ENCODE measurements around the gene CCR5. TPM values are rescaled to one million over a fixed set of nuclear protein-coding genes. Genes with fewer than 3 reads are reported as not detected.

CCR5 gene
- total RNA-seq, 1 experiment from 2014 or later, result not detected

DNA sequence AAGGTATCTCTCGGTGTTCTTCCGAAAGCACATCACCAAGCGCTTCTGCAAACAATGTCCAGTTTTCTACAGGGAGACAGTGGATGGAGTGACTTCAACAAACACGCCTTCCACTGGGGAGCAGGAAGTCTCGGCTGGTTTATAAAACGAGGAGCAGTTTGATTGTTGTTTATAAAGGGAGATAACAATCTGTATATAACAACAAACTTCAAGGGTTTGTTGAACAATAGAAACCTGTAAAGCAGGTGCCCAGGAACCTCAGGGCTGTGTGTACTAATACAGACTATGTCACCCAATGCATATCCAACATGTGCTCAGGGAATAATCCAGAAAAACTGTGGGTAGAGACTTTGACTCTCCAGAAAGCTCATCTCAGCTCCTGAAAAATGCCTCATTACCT lies 12.3 kb upstream of the CCR5 start:
- no peak for DNase-seq (ENCODE audit: low read depth)

DNA sequence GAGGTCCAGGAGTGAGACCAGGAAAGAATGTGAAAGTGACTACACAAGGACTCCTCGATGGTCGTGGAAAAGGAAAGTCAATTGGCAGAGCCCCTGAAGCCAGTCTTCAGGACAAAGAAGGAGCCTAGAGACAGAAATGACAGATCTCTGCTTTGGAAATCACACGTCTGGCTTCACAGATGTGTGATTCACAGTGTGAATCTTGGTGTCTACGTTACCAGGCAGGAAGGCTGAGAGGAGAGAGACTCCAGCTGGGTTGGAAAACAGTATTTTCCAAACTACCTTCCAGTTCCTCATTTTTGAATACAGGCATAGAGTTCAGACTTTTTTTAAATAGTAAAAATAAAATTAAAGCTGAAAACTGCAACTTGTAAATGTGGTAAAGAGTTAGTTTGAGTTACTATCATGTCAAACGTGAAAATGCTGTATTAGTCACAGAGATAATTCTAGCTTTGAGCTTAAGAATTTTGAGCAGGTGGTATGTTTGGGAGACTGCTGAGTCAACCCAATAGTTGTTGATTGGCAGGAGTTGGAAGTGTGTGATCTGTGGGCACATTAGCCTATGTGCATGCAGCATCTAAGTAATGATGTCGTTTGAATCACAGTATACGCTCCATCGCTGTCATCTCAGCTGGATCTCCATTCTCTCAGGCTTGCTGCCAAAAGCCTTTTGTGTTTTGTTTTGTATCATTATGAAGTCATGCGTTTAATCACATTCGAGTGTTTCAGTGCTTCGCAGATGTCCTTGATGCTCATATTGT lies 10.8 kb upstream of the CCR5 start:
- DNase-seq (ENCODE audit: low read depth), result peak; percentile 13

- DNase-seq (ENCODE audit: low read depth), result no peak
These were observed 9.8 kb upstream of the CCR5 start for GRCh38 chr3:46360907-46361306.

DNA sequence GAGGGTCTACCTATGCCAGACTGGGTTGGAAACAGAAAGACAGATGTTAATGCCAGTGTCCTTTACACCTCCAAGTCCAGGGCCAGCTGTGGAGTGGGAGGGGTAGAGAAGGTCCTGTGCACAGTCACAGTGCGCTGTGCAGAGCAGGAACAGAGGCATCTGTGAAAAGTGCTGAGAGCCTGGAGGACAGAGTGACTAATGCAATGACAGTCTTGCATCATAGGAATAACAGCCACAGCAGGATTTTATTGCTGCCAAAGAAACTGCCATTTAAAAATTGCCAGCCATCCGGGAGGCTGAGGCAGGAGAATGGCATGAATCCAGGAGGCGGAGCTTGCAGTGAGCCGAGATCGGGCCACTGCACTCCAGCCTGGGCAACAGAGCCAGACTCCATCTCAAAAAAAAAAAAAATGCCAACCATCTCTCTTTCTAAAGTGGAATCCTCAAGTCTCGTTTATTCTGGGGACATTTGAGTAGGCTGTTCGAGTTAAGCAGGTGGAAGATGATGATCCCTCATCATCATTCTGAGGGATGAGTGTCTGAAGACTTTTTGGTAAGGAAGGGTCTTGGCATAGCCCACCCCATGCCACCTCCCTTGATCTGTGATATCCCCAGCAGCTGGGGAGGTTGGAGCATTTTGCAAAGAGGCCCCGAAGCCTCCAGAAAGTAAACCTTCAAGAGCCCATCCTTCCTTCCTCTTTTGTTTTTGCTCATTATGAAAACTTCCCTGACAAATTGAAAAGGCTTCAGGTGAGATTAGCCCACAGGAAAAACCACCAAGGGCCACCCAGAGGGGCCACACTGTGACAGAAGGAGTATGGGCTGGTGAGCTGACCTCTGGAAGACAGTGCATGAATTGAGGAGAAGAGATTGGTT lies 9.1 kb upstream of the CCR5 start:
- DNase-seq (ENCODE audit: low read depth), result peak; percentile 22

DNA sequence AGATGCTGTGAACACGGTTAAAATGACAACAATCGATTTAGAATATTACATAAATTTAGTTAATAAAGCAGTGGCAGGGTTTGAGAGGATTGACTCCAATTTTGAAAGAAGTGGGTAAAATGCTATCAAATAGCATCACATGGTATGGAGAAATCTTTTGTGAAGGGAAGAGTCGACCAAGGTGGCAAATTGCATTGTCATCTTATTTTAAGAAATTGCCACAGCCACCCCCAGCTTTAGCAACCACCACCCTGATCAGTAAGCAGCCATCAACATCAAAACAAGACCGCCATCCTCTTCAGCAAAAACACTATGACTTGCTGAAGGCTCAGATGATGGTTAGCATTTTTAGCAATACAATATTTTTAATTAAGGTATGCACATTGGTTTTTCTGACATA lies 5.7 kb upstream of the CCR5 start:
- DNase-seq (ENCODE audit: low read depth), result no peak

GRCh38 chr3:46365737-46366524 lies 4.8 kb upstream of the CCR5 start:
- no peak for DNase-seq (ENCODE audit: low read depth)

DNA sequence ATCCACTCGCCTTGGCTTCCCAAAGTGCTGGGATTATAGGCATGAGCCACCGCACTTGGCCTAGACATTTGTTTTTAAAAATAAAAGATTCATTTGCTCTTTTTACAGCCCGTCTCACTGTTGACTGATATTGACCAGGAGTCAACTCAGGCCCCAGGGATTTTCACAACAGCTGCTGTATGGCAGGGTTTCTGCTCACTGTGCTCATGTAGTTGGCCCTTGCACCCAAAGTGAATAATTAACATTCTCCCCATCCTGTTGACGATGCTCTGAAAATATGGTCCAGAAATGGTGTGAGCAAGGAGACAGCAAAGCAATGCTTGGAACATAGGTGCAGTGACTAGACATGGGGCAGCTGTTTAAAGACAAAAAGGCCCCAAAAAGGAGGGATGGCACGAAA lies 2.9 kb upstream of the CCR5 start:
- no peak for DNase-seq (ENCODE audit: low read depth)

DNA sequence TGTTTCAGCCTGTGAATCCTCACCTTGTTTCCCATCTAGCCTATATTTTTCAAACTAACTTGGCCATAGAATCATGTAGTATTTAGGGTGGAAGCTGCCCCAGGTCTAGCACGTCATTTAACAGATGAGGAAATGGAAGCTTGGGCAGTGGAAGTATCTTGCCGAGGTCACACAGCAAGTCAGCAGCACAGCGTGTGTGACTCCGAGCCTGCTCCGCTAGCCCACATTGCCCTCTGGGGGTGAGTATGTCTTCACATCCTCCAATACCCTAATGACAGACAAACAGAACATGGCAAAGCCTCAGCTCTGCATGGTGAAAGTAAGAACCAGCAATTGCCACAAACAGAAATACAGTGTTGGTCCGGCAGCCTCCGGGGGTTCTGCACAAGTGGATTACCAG lies 2.2 kb upstream of the CCR5 start:
- DNase-seq (ENCODE audit: low read depth), result peak; percentile 19

- no peak for DNase-seq (ENCODE audit: low read depth)
These were observed 1.6 kb upstream of the CCR5 start for GRCh38 chr3:46369151-46369550.

DNA sequence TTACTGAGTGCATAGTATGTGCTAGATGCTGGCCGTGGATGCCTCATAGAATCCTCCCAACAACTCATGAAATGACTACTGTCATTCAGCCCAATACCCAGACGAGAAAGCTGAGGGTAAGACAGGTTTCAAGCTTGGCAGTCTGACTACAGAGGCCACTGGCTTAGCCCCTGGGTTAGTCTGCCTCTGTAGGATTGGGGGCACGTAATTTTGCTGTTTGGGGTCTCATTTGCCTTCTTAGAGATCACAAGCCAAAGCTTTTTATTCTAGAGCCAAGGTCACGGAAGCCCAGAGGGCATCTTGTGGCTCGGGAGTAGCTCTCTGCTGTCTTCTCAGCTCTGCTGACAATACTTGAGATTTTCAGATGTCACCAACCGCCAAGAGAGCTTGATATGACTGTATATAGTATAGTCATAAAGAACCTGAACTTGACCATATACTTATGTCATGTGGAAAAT lies 1.0 kb upstream of the CCR5 start:
- DNase-seq (ENCODE audit: low read depth), result no peak

GRCh38 chr3:46371519-46372340 lies 984 bp downstream of the CCR5 start:
- DNase-seq (ENCODE audit: low read depth), result no peak

DNA sequence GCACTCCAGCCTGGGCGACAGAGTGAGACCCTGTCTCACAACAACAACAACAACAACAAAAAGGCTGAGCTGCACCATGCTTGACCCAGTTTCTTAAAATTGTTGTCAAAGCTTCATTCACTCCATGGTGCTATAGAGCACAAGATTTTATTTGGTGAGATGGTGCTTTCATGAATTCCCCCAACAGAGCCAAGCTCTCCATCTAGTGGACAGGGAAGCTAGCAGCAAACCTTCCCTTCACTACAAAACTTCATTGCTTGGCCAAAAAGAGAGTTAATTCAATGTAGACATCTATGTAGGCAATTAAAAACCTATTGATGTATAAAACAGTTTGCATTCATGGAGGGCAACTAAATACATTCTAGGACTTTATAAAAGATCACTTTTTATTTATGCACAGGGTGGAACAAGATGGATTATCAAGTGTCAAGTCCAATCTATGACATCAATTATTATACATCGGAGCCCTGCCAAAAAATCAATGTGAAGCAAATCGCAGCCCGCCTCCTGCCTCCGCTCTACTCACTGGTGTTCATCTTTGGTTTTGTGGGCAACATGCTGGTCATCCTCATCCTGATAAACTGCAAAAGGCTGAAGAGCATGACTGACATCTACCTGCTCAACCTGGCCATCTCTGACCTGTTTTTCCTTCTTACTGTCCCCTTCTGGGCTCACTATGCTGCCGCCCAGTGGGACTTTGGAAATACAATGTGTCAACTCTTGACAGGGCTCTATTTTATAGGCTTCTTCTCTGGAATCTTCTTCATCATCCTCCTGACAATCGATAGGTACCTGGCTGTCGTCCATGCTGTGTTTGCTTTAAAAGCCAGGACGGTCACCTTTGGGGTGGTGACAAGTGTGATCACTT lies 2.0 kb downstream of the CCR5 start:
- no peak for DNase-seq (ENCODE audit: low read depth)

DNA sequence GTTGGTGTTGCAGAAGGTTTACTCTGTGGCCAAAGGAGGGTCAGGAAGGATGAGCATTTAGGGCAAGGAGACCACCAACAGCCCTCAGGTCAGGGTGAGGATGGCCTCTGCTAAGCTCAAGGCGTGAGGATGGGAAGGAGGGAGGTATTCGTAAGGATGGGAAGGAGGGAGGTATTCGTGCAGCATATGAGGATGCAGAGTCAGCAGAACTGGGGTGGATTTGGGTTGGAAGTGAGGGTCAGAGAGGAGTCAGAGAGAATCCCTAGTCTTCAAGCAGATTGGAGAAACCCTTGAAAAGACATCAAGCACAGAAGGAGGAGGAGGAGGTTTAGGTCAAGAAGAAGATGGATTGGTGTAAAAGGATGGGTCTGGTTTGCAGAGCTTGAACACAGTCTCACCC lies 4.0 kb downstream of the CCR5 start:
- DNase-seq (ENCODE audit: low read depth), result no peak

DNA sequence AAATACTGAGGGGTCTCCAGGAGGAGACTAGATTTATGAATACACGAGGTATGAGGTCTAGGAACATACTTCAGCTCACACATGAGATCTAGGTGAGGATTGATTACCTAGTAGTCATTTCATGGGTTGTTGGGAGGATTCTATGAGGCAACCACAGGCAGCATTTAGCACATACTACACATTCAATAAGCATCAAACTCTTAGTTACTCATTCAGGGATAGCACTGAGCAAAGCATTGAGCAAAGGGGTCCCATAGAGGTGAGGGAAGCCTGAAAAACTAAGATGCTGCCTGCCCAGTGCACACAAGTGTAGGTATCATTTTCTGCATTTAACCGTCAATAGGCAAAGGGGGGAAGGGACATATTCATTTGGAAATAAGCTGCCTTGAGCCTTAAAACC lies 4.5 kb downstream of the CCR5 start:
- DNase-seq (ENCODE audit: low read depth), result no peak

- no peak for DNase-seq (ENCODE audit: low read depth)
These were observed 5.1 kb downstream of the CCR5 start for GRCh38 chr3:46375814-46376213.

DNA sequence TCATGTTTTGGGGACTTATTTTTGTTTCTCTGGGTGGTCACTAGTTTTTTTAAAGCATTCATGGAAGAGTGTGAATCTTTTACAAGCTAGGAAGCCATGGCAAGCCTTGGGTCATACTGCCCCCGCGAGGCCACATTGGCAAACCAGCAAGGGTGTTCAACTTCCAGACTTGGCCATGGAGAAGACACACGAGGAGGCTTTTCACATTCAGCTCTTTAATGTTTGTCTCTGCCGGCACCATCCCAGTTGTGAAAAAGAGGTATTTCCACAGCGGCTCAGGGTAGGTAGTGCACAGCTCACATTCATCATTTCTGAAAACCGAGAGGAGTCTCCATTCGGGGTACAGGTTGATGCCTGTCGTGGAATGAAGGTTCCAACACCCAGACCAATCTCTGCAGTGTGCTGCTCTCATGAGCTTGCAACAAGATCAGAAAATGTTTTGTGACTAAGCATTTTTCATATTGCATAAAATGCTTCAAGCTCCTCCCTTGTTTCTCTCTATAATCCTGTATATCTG lies 7.7 kb downstream of the CCR5 start:
- DNase-seq (ENCODE audit: low read depth), result peak; percentile 57

DNA sequence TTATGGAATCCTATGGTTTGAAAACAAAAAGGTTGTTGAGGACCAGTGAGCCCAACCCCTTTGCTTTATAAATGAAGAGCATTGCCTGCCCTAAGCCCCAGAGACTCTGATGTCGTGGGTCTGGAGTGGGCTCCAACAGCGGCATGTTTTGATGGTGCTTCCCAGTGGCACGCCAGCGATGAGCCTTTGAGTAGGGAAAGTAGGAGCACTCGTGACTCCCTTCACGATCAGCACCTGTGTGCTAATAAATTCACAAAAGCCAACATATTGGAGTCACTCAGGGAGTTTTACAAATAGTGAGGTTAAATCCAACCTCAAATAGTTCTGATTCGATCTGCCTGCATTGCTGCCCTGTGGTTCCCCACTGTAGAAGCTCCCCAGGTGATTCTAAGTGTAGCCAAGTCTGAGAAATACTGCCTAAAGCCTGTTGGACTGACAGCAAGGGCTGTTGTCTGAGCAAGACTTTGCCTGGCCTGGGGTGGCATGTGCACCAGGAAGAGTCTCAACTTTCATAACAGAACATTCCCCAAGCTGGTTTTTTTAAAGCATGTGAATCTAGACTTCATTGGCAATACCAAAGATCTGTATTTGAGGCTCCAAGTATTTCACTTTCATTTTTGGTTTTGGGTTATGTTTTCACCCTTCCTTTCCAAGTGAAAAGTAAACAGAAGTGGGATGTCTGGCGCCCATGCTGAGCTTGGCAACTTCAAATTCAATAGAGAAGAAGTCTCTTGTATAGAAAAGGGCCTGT lies 9.9 kb downstream of the CCR5 start:
- DNase-seq (ENCODE audit: low read depth), result no peak

GRCh38 chr3:46381625-46382024 lies 10.9 kb downstream of the CCR5 start:
- DNase-seq (ENCODE audit: low read depth), result no peak

- DNase-seq (ENCODE audit: low read depth), result no peak
These were observed 12.6 kb downstream of the CCR5 start for GRCh38 chr3:46383211-46383950.

Measured in Daoy (cell line).